ENCODE results near the gene MAP7.

DNA sequence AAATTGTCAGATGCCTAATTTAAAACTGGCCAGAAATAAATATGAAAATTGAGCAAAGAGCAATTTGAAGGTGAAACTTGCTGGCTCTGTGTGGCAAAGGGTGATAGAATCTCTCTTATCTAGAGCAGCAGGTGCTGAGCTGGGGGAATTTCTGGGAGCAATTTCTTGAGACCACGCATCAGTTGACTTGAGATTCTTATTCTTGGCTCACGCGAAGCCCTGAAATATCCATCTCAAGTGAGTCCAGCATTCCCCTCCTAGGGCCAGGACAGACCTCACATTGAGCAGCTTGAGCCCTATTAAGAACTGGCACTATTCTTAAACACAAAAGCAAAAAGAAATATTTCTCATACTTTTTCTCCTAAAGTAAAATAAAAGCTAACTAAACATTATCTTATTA lies 66.3 kb downstream of the MAP7 start:
- TF ChIP-seq POLR2A (IDR thresholded peaks at IDR 0.05) (no peak), EP300 (IDR thresholded peaks at IDR 0.05) (no peak)
- TF ChIP-seq, protein P1, sequence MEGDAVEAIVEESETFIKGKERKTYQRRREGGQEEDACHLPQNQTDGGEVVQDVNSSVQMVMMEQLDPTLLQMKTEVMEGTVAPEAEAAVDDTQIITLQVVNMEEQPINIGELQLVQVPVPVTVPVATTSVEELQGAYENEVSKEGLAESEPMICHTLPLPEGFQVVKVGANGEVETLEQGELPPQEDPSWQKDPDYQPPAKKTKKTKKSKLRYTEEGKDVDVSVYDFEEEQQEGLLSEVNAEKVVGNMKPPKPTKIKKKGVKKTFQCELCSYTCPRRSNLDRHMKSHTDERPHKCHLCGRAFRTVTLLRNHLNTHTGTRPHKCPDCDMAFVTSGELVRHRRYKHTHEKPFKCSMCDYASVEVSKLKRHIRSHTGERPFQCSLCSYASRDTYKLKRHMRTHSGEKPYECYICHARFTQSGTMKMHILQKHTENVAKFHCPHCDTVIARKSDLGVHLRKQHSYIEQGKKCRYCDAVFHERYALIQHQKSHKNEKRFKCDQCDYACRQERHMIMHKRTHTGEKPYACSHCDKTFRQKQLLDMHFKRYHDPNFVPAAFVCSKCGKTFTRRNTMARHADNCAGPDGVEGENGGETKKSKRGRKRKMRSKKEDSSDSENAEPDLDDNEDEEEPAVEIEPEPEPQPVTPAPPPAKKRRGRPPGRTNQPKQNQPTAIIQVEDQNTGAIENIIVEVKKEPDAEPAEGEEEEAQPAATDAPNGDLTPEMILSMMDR (IDR thresholded peaks at IDR 0.05) = no peak
